ENCODE results near the gene NUMB.
A peak's percentile ranks its signal among the peaks of the same experiment; 100 is the strongest.

DNA sequence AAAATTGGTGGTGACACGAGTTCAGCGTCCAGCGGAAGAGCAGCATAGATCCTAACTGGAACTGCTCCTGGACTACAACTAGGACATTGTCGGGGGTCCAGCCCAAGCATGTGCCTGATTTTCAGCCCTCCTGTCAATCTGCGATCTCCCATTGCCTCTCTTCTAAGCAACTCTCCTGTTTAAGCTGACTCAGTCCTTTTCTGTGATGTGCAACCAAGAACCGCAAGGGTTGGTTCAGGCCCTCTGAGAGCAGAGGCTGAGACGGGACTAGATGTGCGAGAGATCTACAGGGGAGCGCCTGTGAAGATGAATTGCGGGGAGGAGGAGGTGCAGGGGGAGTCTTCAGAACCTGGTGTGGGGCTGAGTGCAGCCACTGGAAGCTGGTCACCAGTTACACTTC is 224.8 kb downstream of the NUMB start:
- TF ChIP-seq CTCF (conservative IDR thresholded peaks at IDR 0.05; ENCODE audit: low read depth, low read length) (no peak), SMC3 (IDR thresholded peaks at IDR 0.05; ENCODE audit: low read depth, low read length) (no peak), RFX5 (IDR thresholded peaks at IDR 0.05; ENCODE audit: low read depth, low read length) (no peak), POLR2A (IDR thresholded peaks at IDR 0.05; ENCODE audit: low read depth, low read length) (no peak), FOS (IDR thresholded peaks at IDR 0.05; ENCODE audit: low read depth, low read length) (no peak), MAFK (IDR thresholded peaks at IDR 0.05; ENCODE audit: low read depth, low read length) (peak; percentile 68), CEBPB (IDR thresholded peaks at IDR 0.05; ENCODE audit: low read depth, low read length) (no peak), MXI1 (IDR thresholded peaks at IDR 0.05; ENCODE audit: borderline replicate concordance, low read depth, low read length) (no peak), CHD1 (IDR thresholded peaks at IDR 0.05; ENCODE audit: low read depth, low read length) (no peak), RAD21 (IDR thresholded peaks at IDR 0.05; ENCODE audit: low read length) (no peak), ELK1 (IDR thresholded peaks at IDR 0.05; ENCODE audit: borderline replicate concordance, low read depth, low read length) (no peak)
- TF ChIP-seq, protein P1, sequence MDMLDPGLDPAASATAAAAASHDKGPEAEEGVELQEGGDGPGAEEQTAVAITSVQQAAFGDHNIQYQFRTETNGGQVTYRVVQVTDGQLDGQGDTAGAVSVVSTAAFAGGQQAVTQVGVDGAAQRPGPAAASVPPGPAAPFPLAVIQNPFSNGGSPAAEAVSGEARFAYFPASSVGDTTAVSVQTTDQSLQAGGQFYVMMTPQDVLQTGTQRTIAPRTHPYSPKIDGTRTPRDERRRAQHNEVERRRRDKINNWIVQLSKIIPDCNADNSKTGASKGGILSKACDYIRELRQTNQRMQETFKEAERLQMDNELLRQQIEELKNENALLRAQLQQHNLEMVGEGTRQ (IDR thresholded peaks at IDR 0.05; ENCODE audit: low read depth, low read length) = no peak

All from IMR-90 (cell line).